ENCODE data around the gene MARCHF6. TPM values are rescaled to one million over a fixed set of nuclear protein-coding genes. Genes with fewer than 3 reads are reported as not detected.
A peak's percentile ranks its signal among the peaks of the same experiment; 100 is the strongest.

Gene MARCHF6
- total RNA-seq, 4 donors from 2014 or later: 105 to 296 (median 213) TPM

- 85 to 87% methylated on average over 8 of the region's 8 CpGs for WGBS, 2 donors
- Histone ChIP-seq H3K27me3 (no peaks in the 10 kb centered on the region), H3K9me3 (no peaks in the 10 kb centered on the region), H3K36me3 (no peaks in the 10 kb centered on the region), H3K27ac (no peak overlapping the region), H3K4me1 (peaks cover 0 to 12% of the 10 kb centered on the region in 2 donors), H3K4me3 (replicated peaks in 1 of 3) (no peak overlapping the region)
- intact Hi-C loops (cut with DNase I): no loop called here
- TF ChIP-seq POLR2A (IDR thresholded peaks at IDR 0.05): no peak
- no peak for TF ChIP-seq CTCF (IDR thresholded peaks at IDR 0.05)
- no peak for DNase-seq
Measured at GRCh38 chr5:10351919-10352318, 1.6 kb upstream of the MARCHF6 start.

- DNase-seq: peak in 1 of 2 donors; percentile 26
- Histone ChIP-seq H3K9me3 (no peaks in the 10 kb centered on the region), H3K4me1 (peaks cover 3 to 18% of the 10 kb centered on the region in 2 donors), H3K36me3 (no peaks in the 10 kb centered on the region), H3K27me3 (no peaks in the 10 kb centered on the region), H3K4me3 (replicated peaks in 1 of 3) (peak overlapping the region; percentile 13 to 96 (median 92)), H3K27ac (peak overlapping the region; percentile 95 to 98 (median 96))
- TF ChIP-seq POLR2A (IDR thresholded peaks at IDR 0.05) (no peak), CTCF (IDR thresholded peaks at IDR 0.05) (no peak)
- intact Hi-C loops (cut with DNase I): no loop called here
- 23 to 24% methylated on average over 19 of the region's 19 CpGs for WGBS, 2 donors
Measured at GRCh38 chr5:10352430-10353240, 860 bp upstream of the MARCHF6 start.

GRCh38 chr5:10354048-10354872 is 765 bp downstream of the MARCHF6 start:
- peak; percentile 53 to 60 for DNase-seq
- Histone ChIP-seq H3K27ac (peak overlapping the region; percentile 95 to 98 (median 96)), H3K27me3 (no peaks in the 10 kb centered on the region), H3K4me3 (replicated peaks in 1 of 3) (peak overlapping the region; percentile 73 to 96 (median 92)), H3K36me3 (no peaks in the 10 kb centered on the region), H3K9me3 (no peaks in the 10 kb centered on the region), H3K4me1 (peaks cover 10 to 23% of the 10 kb centered on the region in 2 donors)
- no peak for TF ChIP-seq POLR2A (IDR thresholded peaks at IDR 0.05)
- no peak for TF ChIP-seq CTCF (IDR thresholded peaks at IDR 0.05)
- 1 to 2% methylated on average over 36 to 40 of the region's 54 CpGs for WGBS, 2 donors
- intact Hi-C loops (cut with DNase I): no loop called here

- H3K9me3 ChIP-seq: no peaks in the 10 kb centered on the region
- H3K4me3 ChIP-seq (replicated peaks in 1 of 3): peak overlapping the region in 2 of 3 donors; percentile 92 to 96
- TF ChIP-seq POLR2A (IDR thresholded peaks at IDR 0.05) (no peak), CTCF (IDR thresholded peaks at IDR 0.05) (no peak)
- H3K27me3 ChIP-seq: no peaks in the 10 kb centered on the region
- no peaks in the 10 kb centered on the region for H3K36me3 ChIP-seq
- H3K4me1 ChIP-seq: peaks cover 10 to 23% of the 10 kb centered on the region in 2 donors
- no peak for DNase-seq
- WGBS, 2 donors: 40 to 47% methylated on average over 16 of the region's 16 CpGs
- peak overlapping the region; percentile 18 to 96 (median 95) for H3K27ac ChIP-seq
- intact Hi-C loops (cut with DNase I): no loop called here
Measured at GRCh38 chr5:10355071-10355889, 1.8 kb downstream of the MARCHF6 start.
